Osteoblast (primary cell): ENCODE measurements around the gene LRMDA. TPM values are rescaled to one million over a fixed set of nuclear protein-coding genes. Genes with fewer than 3 reads are reported as not detected.

ENCODE experiments used
- DNase-seq: peaks from one replicate; pipeline ENCODE4 v3.0.0; 2011; ENCODE audit warnings: low spot score, mixed read lengths; ENCODE audit not compliant: insufficient read length; ENCODE audit errors: missing footprints
- H2AFZ ChIP-seq: 2 replicates; pipeline ENCODE4 v1.6.0; 2011; ENCODE audit warnings: mild to moderate bottlenecking, low read length
- H3K27ac ChIP-seq: 2 replicates; pipeline ENCODE4 v1.5.1; 2011; ENCODE audit warnings: mild to moderate bottlenecking, low read depth, low read length, moderate library complexity
- H3K27me3 ChIP-seq: 2 replicates; pipeline ENCODE4 v1.6.0; 2012; ENCODE audit warnings: mild to moderate bottlenecking, control low read depth, inconsistent platforms, low read length, moderate library complexity; ENCODE audit not compliant: insufficient read depth
- H3K36me3 ChIP-seq: 2 replicates; pipeline ENCODE4 v1.5.1; 2011; ENCODE audit warnings: mild to moderate bottlenecking, low read length, control low read depth, moderate library complexity; ENCODE audit not compliant: insufficient read depth
- H3K4me1 ChIP-seq: 2 replicates; pipeline ENCODE4 v1.5.1; 2011; ENCODE audit warnings: mild to moderate bottlenecking, low read length, control low read depth, moderate library complexity; ENCODE audit not compliant: insufficient read depth
- H3K4me2 ChIP-seq: 2 replicates; pipeline ENCODE4 v1.6.0; 2011; ENCODE audit warnings: mild to moderate bottlenecking, low read length; ENCODE audit not compliant: insufficient read depth
- H3K4me3 ChIP-seq: fragments of 200-600 bp; sonication (generic); 3 replicates; pipeline ENCODE4 v1.5.1; 2012; ENCODE audit warnings: mild to moderate bottlenecking, low read length, inconsistent platforms; ENCODE audit not compliant: insufficient read depth
- H3K79me2 ChIP-seq: 2 replicates; pipeline ENCODE4 v1.6.0; 2012; ENCODE audit warnings: mild to moderate bottlenecking, low read length, control low read depth, inconsistent platforms; ENCODE audit not compliant: insufficient read depth
- H3K9me3 ChIP-seq: 2 replicates; pipeline ENCODE4 v1.5.1; 2011; ENCODE audit warnings: low read depth, low read length, control low read depth
- H4K20me1 ChIP-seq: 2 replicates; pipeline ENCODE4 v1.6.0; 2012; ENCODE audit warnings: mild to moderate bottlenecking, low read length, control low read depth; ENCODE audit not compliant: insufficient read depth
- total RNA-seq: library from RNA; depleted of rRNA; stranded (reverse); fragments of >200 nt; gene quantifications from 2 replicates; pipeline ENCODE4 v1.2.3, GENCODE V29; 2012
- TF ChIP-seq, protein P1 (sequence below): IDR thresholded peaks from 2 replicates; pipeline ENCODE4 v1.5.1; 2011; ENCODE audit warnings: mild to moderate bottlenecking, low read depth, low read length, moderate library complexity; ENCODE audit errors: extremely low read depth

LRMDA gene
- total RNA-seq, 1 donor = 18.5 TPM

DNA sequence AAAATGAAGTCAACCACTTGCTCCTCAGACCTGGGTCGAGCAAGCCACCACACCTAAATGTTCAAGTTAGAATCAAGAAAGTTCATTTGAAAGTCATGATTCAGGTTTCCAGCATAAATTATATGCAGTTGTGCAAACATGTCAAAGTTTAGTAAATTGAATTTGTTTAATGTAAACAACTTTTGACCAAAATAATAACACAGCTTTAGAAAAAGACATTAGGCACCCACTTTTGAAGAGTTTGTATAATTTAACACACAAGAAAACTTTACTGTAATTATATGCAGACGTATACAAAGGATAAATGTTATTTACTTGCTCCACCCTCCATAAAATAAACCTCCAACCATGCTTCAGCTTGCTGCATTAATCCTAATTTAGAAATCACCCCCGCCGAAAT lies 680.0 kb downstream of the LRMDA start:
- Histone ChIP-seq H3K4me3 (no peak overlapping the region), H3K79me2 (no peaks in the 10 kb centered on the region), H3K9me3 (no peaks in the 10 kb centered on the region), H3K4me2 (no peak overlapping the region), H2AFZ (no peak overlapping the region), H3K36me3 (no peaks in the 10 kb centered on the region), H3K27ac (no peak overlapping the region), H3K27me3 (no peaks in the 10 kb centered on the region), H4K20me1 (no peaks in the 10 kb centered on the region), H3K4me1 (peaks cover 22% of the 10 kb centered on the region)
- DNase-seq = no peak
- TF ChIP-seq, protein P1, sequence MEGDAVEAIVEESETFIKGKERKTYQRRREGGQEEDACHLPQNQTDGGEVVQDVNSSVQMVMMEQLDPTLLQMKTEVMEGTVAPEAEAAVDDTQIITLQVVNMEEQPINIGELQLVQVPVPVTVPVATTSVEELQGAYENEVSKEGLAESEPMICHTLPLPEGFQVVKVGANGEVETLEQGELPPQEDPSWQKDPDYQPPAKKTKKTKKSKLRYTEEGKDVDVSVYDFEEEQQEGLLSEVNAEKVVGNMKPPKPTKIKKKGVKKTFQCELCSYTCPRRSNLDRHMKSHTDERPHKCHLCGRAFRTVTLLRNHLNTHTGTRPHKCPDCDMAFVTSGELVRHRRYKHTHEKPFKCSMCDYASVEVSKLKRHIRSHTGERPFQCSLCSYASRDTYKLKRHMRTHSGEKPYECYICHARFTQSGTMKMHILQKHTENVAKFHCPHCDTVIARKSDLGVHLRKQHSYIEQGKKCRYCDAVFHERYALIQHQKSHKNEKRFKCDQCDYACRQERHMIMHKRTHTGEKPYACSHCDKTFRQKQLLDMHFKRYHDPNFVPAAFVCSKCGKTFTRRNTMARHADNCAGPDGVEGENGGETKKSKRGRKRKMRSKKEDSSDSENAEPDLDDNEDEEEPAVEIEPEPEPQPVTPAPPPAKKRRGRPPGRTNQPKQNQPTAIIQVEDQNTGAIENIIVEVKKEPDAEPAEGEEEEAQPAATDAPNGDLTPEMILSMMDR = no peak

DNA sequence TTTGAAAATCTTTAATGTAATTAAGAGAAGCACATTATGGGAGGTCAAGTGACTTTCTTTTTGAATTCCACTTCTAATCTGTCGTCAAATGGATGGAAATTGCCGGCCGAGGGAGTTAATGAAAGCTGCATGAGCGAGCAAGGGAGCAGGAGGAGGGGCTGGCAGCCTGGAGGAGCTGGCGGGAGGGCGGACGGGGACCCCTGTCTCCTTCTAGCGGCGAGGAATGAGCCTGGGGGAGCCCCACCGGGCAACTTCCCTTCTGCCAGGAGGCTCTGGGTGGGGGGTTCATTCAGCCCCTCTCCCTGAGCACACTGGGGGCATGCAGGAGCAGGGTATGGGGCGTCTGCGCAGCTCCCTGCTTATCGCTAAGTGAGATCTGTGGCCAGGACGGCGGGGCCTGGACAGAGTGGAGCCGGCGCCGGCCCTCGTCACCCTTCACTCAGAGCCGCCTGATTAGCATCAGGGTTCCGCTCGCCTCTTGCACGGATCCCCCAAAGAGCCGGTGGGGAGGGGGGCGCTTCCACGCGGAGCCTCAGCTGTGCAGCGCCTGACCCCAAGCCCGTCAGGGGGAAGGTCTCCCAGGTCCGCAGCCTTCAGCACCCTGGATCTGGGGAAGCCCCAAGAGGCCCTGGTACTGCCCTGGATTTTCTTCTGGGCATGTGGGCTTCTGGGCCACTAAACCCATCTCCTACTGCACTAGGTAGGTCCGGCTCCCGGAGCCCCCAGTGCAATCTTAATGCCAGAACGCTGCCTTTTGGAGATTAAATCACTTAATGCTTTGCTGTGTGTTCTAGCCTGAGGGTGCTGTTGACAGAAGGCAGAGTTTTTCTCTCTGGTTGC lies 680.8 kb downstream of the LRMDA start:
- H3K36me3 ChIP-seq = no peaks in the 10 kb centered on the region
- no peaks in the 10 kb centered on the region for H4K20me1 ChIP-seq
- TF ChIP-seq, protein P1 = no peak
- no peaks in the 10 kb centered on the region for H3K27me3 ChIP-seq
- no peak overlapping the region for H3K4me3 ChIP-seq
- H2AFZ ChIP-seq = no peak overlapping the region
- no peaks in the 10 kb centered on the region for H3K9me3 ChIP-seq
- DNase-seq = no peak
- H3K4me2 ChIP-seq = no peak overlapping the region
- peaks cover 24% of the 10 kb centered on the region for H3K4me1 ChIP-seq
- H3K79me2 ChIP-seq = no peaks in the 10 kb centered on the region
- no peak overlapping the region for H3K27ac ChIP-seq

DNA sequence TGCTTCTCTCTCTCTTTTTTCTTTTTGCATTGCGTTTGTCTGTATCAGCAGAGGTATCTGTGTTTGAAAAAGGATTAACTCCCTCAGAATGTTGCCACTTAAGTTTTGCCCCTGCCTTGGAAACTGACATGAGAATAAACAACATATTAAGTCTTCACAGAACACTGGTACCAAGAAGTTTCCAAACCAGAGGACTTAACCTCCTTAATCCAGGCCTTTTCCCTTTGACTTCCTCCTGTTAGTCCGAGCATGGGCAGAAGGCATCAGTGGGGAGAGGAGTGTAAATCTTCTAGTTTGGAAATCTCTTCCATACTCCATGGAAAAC lies 681.4 kb downstream of the LRMDA start:
- H3K79me2 ChIP-seq = no peaks in the 10 kb centered on the region
- peaks cover 29% of the 10 kb centered on the region for H3K4me1 ChIP-seq
- no peak overlapping the region for H2AFZ ChIP-seq
- no peak for DNase-seq
- H3K9me3 ChIP-seq = no peaks in the 10 kb centered on the region
- no peak overlapping the region for H3K4me3 ChIP-seq
- no peaks in the 10 kb centered on the region for H4K20me1 ChIP-seq
- H3K27me3 ChIP-seq = no peaks in the 10 kb centered on the region
- H3K36me3 ChIP-seq = no peaks in the 10 kb centered on the region
- TF ChIP-seq, protein P1 = no peak
- no peak overlapping the region for H3K27ac ChIP-seq
- H3K4me2 ChIP-seq = no peak overlapping the region

DNA sequence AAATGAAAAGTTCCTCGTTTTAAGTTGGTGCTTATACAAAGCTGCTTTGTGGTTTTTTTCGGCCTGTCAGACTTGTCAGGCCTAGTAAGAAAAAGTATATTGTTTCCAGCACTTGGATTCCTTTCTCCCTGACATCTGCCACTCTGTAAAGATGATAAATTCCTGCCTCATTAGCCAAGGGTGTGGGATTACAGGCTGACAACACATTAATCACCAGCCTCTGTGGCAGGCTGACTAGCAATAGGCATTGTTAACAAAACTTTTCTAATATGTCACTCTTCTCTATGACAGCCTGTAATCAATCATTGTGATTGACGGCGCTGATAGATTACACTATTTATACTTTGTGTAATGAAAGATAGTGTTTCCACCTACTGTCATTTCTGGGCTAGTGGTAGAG lies 682.5 kb downstream of the LRMDA start:
- TF ChIP-seq, protein P1 = no peak
- no peak overlapping the region for H3K4me3 ChIP-seq
- no peak overlapping the region for H2AFZ ChIP-seq
- H3K4me2 ChIP-seq = no peak overlapping the region
- no peaks in the 10 kb centered on the region for H3K79me2 ChIP-seq
- no peak for DNase-seq
- no peaks in the 10 kb centered on the region for H3K27me3 ChIP-seq
- no peaks in the 10 kb centered on the region for H3K9me3 ChIP-seq
- H3K27ac ChIP-seq = no peak overlapping the region
- no peaks in the 10 kb centered on the region for H4K20me1 ChIP-seq
- peaks cover 41% of the 10 kb centered on the region for H3K4me1 ChIP-seq
- no peaks in the 10 kb centered on the region for H3K36me3 ChIP-seq
